Hepatocyte (in vitro differentiated cells): ENCODE data around the gene ST8SIA6.

Experiments used
- CTCF ChIP-seq: fragments of 200-600 bp; sonication (generic); IDR thresholded peaks from 2 replicates; pipeline ENCODE4 v1.5.1; 2016; ENCODE audit warnings: antibody characterized with exemption, mild to moderate bottlenecking; ENCODE audit not compliant: poor library complexity
- EZH2 ChIP-seq: fragments of 200-600 bp; sonication (generic); IDR thresholded peaks from 2 replicates; pipeline ENCODE4 v1.6.1; 2016; ENCODE audit warnings: antibody characterized with exemption, mild to moderate bottlenecking, borderline replicate concordance
- EZH2phosphoT487 ChIP-seq: fragments of 200-600 bp; sonication (generic); IDR thresholded peaks from one replicate; pipeline ENCODE4 v1.6.1; 2018; ENCODE audit warnings: antibody characterized with exemption, mild to moderate bottlenecking, low read depth, moderate library complexity; ENCODE audit not compliant: unreplicated experiment, severe bottlenecking

GRCh38 chr10:17427666-17428350, 26.6 kb downstream of the ST8SIA6 start:
- TF ChIP-seq EZH2 (no peak), CTCF (no peak), EZH2phosphoT487 (no peak)
